ENCODE data around the gene ANKAR. TPM values are rescaled to one million over a fixed set of nuclear protein-coding genes. Genes with fewer than 3 reads are reported as not detected.
"Not testable (repeated sequence)": the region's sequence is repeated elsewhere in the genome, so short reads cannot be mapped to it uniquely, and the experiment has no call there.

ANKAR gene, protein sequence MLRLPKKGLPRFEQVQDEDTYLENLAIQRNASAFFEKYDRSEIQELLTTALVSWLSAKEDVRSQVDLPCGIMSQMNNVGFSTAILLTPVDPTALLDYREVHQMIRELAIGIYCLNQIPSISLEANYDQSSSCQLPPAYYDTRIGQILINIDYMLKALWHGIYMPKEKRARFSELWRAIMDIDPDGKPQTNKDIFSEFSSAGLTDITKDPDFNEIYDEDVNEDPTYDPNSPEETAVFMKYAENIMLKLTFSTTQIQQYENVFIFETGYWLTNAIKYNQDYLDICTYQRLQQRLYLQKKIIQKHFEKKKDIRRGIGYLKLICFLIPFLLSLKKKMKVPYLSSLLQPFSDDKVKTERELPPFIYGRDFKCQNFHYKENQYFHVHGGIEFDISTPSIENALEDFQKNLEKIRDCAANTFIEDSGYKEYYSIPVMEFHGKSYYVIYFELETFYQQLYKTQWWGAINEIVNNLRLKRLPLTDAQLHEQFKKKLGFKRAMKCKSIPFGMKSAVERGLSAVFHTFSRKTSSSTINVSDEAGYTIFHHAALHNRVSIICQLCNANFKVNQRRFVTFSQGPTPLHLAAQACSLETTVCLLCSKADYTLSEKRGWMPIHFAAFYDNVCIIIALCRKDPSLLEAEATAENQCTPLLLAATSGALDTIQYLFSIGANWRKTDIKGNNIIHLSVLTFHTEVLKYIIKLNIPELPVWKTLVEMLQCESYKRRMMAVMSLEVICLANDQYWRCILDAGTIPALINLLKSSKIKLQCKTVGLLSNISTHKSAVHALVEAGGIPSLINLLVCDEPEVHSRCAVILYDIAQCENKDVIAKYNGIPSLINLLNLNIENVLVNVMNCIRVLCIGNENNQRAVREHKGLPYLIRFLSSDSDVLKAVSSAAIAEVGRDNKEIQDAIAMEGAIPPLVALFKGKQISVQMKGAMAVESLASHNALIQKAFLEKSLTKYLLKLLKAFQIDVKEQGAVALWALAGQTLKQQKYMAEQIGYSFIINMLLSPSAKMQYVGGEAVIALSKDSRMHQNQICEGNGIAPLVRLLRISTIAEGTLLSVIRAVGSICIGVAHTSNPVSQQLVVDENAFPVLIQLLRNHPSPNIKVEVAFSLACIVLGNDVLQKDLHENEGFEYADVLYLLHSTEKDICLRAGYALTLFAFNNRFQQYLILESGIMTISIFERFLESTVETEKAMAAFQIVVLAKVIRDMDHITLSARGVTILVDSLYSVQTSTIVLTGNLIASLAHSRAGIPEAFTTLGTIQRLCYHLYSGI (N-terminal part only)
- total RNA-seq = 5.0 and 7.4 TPM in 2 replicates

DNA sequence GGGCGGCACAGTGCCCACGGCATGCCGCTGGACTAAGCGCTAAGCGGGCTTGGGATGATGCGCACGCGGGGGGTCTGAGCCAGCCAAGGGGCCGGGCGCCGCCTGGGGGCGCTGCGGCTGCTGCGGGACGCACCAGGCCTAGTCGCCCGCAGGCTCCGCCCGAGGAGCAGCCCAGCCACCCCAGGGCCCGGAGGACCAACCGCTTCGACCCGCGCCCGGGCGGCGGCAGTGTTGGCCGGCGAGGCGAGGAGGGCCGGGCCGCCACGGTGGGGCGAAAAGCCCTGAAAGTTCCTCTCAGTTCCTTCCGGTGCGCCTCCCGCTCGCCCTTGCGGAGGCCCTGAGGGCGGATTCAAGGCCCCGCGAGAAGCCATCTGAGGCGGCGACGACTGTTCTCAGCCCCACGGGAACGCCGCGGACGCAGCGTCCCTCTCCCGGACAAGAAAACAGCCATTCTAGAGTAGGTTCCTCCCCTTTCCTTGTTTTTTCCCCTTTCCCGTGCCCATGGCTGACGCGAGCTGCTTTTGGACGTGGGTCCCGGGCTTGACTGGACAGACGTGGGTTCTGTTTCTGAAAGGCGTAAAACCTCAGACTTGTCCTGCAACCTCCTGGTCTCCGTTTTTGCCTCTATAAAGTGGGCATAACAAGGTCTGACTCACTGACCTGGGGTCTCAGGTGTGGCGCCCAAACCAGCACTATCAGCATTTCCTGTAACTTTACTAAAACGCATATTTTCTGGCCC lies at the start of gene ANKAR:
Gene ANKAR, plus strand, starts transcription at position 297 of the 739 bp plus-strand sequence. CDS start 1,821 bp downstream, outside the sequence.
- intact Hi-C loops (cut with micrococcal nuclease) = loop anchor here (1.0 to 5.0 kb wide), 6 partner anchors 9 to 377 kb away; partner anchors contain the start of genes ASNSD1, ORMDL1, OSGEPL1 and PMS1

GRCh38 chr2:189625636-189626035 lies 48.8 kb upstream of the ANKAR start:
- intact Hi-C loops (cut with micrococcal nuclease) = no loop called here

GRCh38 chr2:189627789-189628188 lies 46.7 kb upstream of the ANKAR start:
- intact Hi-C loops (cut with micrococcal nuclease) = no loop called here

GRCh38 chr2:189628817-189629530 lies 45.5 kb upstream of the ANKAR start:
- intact Hi-C loops (cut with micrococcal nuclease) = no loop called here

DNA sequence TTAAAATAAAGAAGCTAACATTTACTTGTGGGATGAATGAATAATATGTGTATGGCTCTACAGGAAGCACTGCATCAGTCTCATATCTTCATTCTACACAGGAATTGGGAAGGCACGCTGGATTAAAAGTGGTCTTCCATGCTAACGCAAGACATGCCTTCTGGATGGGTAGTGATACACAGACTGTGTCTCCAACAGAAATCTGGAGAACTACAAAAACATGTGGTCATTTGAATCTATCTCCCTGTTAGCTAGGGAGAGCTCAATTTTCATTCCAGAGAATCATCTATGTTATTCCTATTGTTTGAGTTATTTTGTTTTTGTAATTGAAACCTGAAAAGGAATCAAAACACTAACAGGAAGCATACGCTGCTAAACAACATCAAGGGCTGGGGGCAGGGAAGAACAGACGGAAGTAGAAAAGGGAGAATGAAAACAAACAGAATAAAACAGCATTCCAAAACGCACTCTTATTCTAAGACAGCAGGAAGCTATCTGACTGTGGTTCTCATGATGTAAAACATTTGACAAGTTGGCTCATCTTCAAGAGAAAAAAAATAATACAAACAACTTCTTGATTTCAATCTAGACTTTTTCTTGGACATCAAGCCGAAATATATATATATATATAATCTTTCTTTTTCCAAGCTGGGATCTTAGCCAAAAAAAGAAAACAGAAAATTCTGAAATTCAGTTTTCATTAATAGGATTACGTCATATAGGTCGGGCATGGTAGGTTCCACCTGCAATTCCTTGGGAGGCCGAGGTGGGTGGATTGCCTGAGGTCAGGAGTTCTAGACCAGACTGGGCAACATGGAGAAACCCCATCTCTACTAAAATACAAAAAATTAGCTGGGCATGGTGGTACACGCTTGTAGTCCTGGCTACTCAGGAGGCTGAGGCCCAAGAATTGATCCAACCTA lies 44.7 kb upstream of the ANKAR start:
- intact Hi-C loops (cut with micrococcal nuclease) = loop anchor here (5.0 kb wide), 1 partner anchor 147 kb away; no protein-coding TSS in a partner anchor

DNA sequence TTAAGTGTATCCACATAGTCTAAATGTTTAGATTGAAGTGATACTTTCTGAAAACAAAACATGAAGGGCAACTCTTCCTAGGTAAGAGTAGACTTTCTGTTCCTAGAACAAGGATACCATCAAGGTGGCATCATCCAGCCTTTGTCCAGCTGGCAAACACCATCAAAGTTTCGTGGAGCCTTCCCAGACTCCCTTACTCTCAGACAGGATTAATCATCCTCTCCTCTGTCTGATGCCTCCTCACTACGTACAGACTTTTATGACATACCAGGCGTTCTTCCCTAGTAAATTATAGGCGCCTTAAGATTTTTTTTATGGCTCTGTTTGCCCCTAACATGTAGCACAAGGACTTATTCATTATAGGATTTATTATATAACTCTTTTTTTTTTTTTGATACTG lies 42.6 kb upstream of the ANKAR start:
- intact Hi-C loops (cut with micrococcal nuclease) = loop anchor here (2.0 to 5.0 kb wide), 2 partner anchors 150 to 165 kb away; no protein-coding TSS in a partner anchor

GRCh38 chr2:189633392-189633811 lies 41.1 kb upstream of the ANKAR start:
- intact Hi-C loops (cut with micrococcal nuclease) = loop anchor here (2.0 to 5.0 kb wide), 2 partner anchors 151 to 167 kb away; no protein-coding TSS in a partner anchor

GRCh38 chr2:189635353-189635752 lies 39.1 kb upstream of the ANKAR start:
- intact Hi-C loops (cut with micrococcal nuclease) = no loop called here

DNA sequence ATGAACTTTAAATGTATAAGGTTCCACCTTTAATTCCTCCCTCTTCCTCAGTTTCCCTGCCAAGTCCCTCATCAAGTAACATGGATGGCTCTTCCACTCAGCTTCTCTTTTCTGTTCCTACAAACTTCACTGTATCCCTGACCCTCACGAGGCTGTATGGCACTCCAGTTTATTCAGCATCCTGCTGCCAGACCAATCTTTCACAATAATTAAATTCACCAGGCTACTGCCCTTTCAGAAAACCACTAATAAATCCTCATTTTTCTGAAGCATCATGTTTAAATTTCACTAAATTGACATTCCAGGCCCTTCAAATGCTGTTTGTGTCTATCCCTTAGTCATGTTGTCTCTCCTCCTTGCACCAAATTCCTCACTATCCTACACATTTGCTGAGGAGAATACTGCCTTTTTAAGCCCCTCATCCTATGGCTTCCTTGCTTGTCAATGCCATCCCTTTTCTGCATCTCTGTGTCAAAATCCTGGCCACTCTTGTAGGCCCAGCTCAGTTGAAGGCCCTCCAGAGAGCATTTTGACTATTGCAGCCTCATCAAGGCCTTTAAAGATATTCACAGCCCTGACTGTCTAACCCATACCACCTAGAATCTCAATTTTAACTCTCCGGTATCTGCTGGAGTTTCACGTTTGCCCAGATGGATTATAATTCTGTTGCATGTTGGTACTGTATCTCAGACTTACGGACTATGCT lies 36.0 kb upstream of the ANKAR start:
- intact Hi-C loops (cut with micrococcal nuclease) = no loop called here

DNA sequence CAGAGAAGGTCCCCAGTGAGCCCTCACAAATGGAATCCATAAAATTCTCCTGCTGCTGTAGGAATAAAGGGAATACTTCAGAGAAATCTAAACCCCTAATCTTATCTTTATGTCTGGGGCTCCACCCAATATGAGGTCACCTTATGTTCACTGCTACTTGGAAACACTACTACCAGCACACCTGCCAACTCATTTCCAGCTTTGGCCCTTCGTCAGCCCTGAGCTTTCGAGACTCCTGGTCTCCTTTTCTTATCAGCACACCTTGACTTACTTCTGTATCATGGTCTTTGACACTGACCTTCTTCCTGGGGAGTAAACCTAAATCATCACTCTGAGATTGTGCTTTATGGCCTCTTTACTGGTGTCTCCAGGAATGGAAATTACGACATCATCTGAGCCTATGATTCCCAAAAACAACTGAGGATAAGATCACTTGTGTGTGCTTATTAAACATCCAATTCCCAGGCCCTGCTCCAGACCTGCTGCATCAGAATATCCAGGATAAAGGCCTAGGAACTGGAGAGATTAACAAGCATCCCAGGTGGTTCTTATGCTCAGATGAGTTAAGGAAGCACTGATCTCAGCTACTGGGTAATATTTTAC lies 35.4 kb upstream of the ANKAR start:
- intact Hi-C loops (cut with micrococcal nuclease) = no loop called here

DNA sequence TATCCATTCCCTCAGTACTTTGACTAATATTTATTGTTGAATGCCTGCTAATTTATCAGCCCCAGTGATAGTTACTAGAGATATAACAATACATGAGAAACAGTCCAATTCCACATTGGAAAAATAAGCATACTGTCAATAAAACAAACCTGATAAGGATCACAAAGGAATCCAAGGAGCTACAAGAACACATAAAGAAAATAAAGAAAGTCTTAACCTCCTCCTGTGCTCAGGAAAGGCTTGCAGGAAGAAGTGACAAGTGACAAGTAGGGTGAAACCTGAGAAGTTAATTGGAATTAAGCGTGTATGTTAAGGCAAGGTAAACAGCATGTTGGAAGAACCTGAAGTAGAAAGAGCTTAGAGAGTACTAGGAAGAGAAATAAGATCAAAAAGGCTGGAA lies 33.5 kb upstream of the ANKAR start:
- intact Hi-C loops (cut with micrococcal nuclease) = no loop called here

DNA sequence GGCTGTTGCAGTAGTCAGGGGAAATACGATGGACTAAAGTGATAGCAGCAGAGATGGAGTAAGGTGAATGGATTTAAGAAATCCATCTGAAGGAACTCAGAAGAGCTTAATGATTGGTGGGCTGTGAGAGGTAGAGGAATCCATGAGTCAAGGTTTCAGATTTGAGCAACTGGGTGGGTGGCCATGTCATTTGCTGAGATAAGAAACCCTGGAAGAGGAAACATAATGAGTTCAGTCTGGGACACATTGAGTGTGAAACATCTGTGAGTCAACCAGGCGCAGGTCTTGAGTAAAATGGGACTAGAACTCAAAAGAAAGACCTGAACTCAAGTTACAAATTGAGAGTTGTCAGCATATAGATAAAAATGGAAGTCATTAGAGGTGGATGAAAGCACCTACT lies 32.9 kb upstream of the ANKAR start:
- intact Hi-C loops (cut with micrococcal nuclease) = no loop called here

GRCh38 chr2:189646521-189646920 lies 27.9 kb upstream of the ANKAR start:
- intact Hi-C loops (cut with micrococcal nuclease) = no loop called here

GRCh38 chr2:189648846-189649509 lies 25.5 kb upstream of the ANKAR start:
- intact Hi-C loops (cut with micrococcal nuclease) = no loop called here

DNA sequence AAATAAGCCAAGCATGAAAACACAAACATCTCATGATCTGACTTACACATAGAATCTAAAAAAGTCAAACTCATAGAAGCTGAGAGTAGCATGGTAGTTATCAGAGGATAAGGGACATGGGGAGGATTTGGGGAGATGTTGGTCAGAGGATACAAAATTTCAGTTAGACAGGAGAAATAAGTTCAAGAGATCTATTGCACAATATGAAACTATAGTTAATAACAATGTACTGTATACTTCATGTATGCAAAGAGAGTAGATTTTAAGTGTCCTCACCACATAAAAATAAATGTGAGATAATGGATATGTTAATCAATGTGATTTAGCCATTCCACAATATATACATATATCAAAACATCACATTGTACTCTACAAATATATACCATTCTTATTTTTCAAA lies 23.2 kb upstream of the ANKAR start:
- intact Hi-C loops (cut with micrococcal nuclease) = no loop called here

DNA sequence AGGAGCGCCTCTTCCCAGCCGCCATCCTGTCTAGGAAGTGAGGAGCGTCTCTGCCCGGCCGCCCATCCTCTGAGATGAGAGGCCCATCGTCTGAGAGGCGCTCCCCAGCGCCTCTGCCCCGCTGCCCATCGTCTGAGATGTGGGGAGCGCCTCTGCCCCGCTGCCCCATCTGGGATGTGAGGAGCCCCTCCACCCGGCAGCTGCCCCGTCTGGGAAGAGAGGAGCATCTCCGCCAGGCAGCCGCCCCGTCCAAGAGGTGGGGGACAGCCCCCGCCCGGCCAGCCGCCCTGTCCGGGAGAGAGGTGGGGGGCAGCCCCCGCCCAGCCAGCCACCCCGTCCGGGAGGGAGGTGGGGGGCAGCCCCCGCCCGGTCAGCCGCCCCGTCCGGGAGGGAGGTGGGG lies 21.0 kb upstream of the ANKAR start:
- intact Hi-C loops (cut with micrococcal nuclease) = not testable (repeated sequence)

- intact Hi-C loops (cut with micrococcal nuclease) = no loop called here
Measured at GRCh38 chr2:189654641-189655040, 19.8 kb upstream of the ANKAR start.

Measured in T-helper 2 cell treated with Interferon-gamma antibody and Interleukin-4, amounts not matched to agents 100 ng/mL and 5 ng/mL, for 36 hours (primary cell).